CD14-positive monocyte (primary cell): ENCODE results near the gene WDR45B. TPM values are rescaled to one million over a fixed set of nuclear protein-coding genes. Genes with fewer than 3 reads are reported as not detected.

Source experiments
- DNase-seq, 3 donors: peaks; one replicate each; pipeline ENCODE4 v3.0.0-alpha.2; 2011 to 2022
- H2AFZ ChIP-seq: 2 replicates; pipeline ENCODE4 v1.6.0; 2012; ENCODE audit warnings: mild to moderate bottlenecking, low read depth, low read length, inconsistent platforms; ENCODE audit not compliant: insufficient read depth, poor library complexity, severe bottlenecking
- H3K27ac ChIP-seq, 2 donors: 1 replicate in 1 of 2; 2 replicates in 1 of 2; pipeline ENCODE4 v1.5.1; 2012 to 2013; ENCODE audit warnings: low read length in 2 of 2, control low read depth in 1 of 2, inconsistent platforms in 1 of 2, low read depth in 1 of 2, mild to moderate bottlenecking in 1 of 2
- H3K27me3 ChIP-seq, 2 donors: one replicate each; pipeline versions ENCODE4 v1.6.0 to v1.6.1; 2011 to 2013; ENCODE audit warnings: low read length in 2 of 2; ENCODE audit not compliant: control insufficient read depth in 2 of 2, insufficient read depth in 2 of 2
- H3K36me3 ChIP-seq, 2 donors: replicated peaks in 1 of 2; 1 replicate in 1 of 2; 2 replicates in 1 of 2; pipeline versions ENCODE4 v1.5.1 to v1.6.1; 2012 to 2013; ENCODE audit warnings: low read length in 2 of 2, control low read depth in 1 of 2, inconsistent platforms in 1 of 2, mild to moderate bottlenecking in 1 of 2; ENCODE audit not compliant: insufficient read depth in 2 of 2, control insufficient read depth in 1 of 2
- H3K4me1 ChIP-seq, 2 donors: 1 replicate in 1 of 2; 2 replicates in 1 of 2; pipeline versions ENCODE4 v1.5.1 to v1.6.1; 2012 to 2013; ENCODE audit warnings: low read length in 2 of 2, control low read depth in 1 of 2, inconsistent platforms in 1 of 2, mild to moderate bottlenecking in 1 of 2, moderate library complexity in 1 of 2; ENCODE audit not compliant: insufficient read depth in 2 of 2, control insufficient read depth in 1 of 2
- H3K4me2 ChIP-seq: replicated peaks from 2 replicates; pipeline ENCODE3; 2012; ENCODE audit warnings: low read length, moderate library complexity, mild to moderate bottlenecking; ENCODE audit not compliant: poor library complexity, severe bottlenecking; ENCODE audit errors: extremely low read depth
- H3K4me3 ChIP-seq, 3 experiments: fragments of 200-600 bp in 1 of 3; sonication (generic) in 1 of 3; replicated peaks in 1 of 3; 1 replicate in 2 of 3; 2 replicates in 1 of 3; pipeline ENCODE4 v1.5.1; 2011 to 2013; ENCODE audit warnings: low read length in 3 of 3, mild to moderate bottlenecking in 3 of 3, control low read depth in 2 of 3, low read depth in 2 of 3, inconsistent platforms in 1 of 3, moderate library complexity in 1 of 3
- H3K79me2 ChIP-seq: 2 replicates; pipeline ENCODE4 v1.6.0; 2012; ENCODE audit warnings: mild to moderate bottlenecking, control low read depth, inconsistent platforms, low read length, moderate library complexity; ENCODE audit not compliant: insufficient read depth
- H3K9ac ChIP-seq: 2 replicates; pipeline ENCODE4 v1.6.0; 2017; ENCODE audit warnings: low read length, mild to moderate bottlenecking; ENCODE audit not compliant: insufficient read depth, poor library complexity, severe bottlenecking
- H3K9me3 ChIP-seq, 2 donors: replicated peaks in 1 of 2; 1 replicate in 1 of 2; 2 replicates in 1 of 2; pipeline versions ENCODE4 v1.5.1 to v1.6.1; 2012 to 2013; ENCODE audit warnings: low read length in 2 of 2, control low read depth in 1 of 2; ENCODE audit not compliant: control insufficient read depth in 1 of 2, insufficient read depth in 1 of 2
- H4K20me1 ChIP-seq: 2 replicates; pipeline ENCODE4 v1.6.0; 2012; ENCODE audit warnings: mild to moderate bottlenecking, low read length, control low read depth, moderate library complexity; ENCODE audit not compliant: insufficient read depth
- H3K27ac Mint-ChIP-seq, 7 donors: one replicate each; pipeline ENCODE4 v1.8.0; 2020; ENCODE audit warnings: mild to moderate bottlenecking in 7 of 7, mixed read lengths in 7 of 7, moderate library complexity in 6 of 7, inconsistent platforms in 2 of 7
- H3K27me3 Mint-ChIP-seq, 3 donors: one replicate each; pipeline ENCODE4 v1.8.0; 2021 to 2022; ENCODE audit warnings: low read depth in 3 of 3, mild to moderate bottlenecking in 3 of 3, mixed read lengths in 3 of 3, moderate library complexity in 3 of 3, inconsistent platforms in 1 of 3
- H3K36me3 Mint-ChIP-seq, 2 donors: one replicate each; pipeline ENCODE4 v1.8.0; 2020; ENCODE audit warnings: mixed read lengths in 2 of 2, inconsistent platforms in 1 of 2, mild to moderate bottlenecking in 1 of 2
- H3K4me1 Mint-ChIP-seq: one replicate; pipeline ENCODE4 v1.8.0; 2020; ENCODE audit warnings: mild to moderate bottlenecking, mixed read lengths
- H3K4me3 Mint-ChIP-seq, 2 donors: one replicate each; pipeline ENCODE4 v1.8.0; 2020; ENCODE audit warnings: mild to moderate bottlenecking in 2 of 2, mixed read lengths in 2 of 2, moderate library complexity in 1 of 2
- H3K9me3 Mint-ChIP-seq, 7 donors: one replicate each; pipeline ENCODE4 v1.8.0; 2020 to 2022; ENCODE audit warnings: mixed read lengths in 7 of 7, mild to moderate bottlenecking in 6 of 7, moderate library complexity in 6 of 7, inconsistent platforms in 2 of 7
- WGBS: methylation state at CpG from one replicate; pipeline ENCODE4 v1.1.5; 2013; ENCODE audit warnings: missing lambda C conversion rate; ENCODE audit not compliant: insufficient coverage; 5-methylcytosine and 5-hydroxymethylcytosine counted together
- intact Hi-C, 2 donors: fragments of 100-400 bp; cut with micrococcal nuclease; formaldehyde crosslinking; loops; one replicate each; pipeline versions ENCODE4 v1.15.0 to v1.15.1; 2023
- polyA plus RNA-seq, 3 donors: library from polyadenylated mRNA; depleted of rRNA in 1 of 3; unstranded in 2 of 3; stranded (reverse) in 1 of 3; fragments of 300-500 nt in 2 of 3; fragments of >200 nt in 1 of 3; fragmentation: Illumina TruSeq in 2 of 3; gene quantifications; 1 replicate in 2 of 3; 2 replicates in 1 of 3; pipeline ENCODE4 v1.2.3, GENCODE V29; 2012 to 2021
- TF ChIP-seq, protein P1 (sequence below): fragments of 200-600 bp; IDR thresholded peaks from one replicate; pipeline ENCODE4 v1.8.0; 2022; ENCODE audit warnings: antibody characterized with exemption, mild to moderate bottlenecking

WDR45B gene
- polyA plus RNA-seq, 3 donors, result 42.6 to 82.6 (median 60.3) TPM

DNA sequence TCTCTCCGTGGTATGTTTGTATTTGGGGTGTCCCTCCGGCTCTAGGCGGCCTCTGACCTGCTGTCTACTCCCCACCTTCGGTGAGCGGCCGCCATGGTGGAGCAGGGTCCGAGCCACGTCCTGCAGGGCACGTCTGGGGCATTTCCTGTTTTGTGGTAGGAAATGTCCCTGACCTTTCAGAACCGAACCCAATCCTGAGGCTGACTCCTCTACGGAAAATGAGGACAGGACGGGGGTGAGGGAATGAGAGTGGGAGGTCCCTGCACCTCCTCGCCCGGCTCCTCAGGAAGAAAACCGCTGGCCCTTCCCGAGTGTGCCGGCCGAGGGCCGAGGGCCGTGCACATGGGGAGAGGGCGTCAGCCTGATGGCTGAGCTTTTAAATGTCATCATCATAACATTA, 45.8 kb downstream of the WDR45B start:
- H3K4me3 Mint-ChIP-seq, result no peak overlapping the region
- peaks cover 16% of the 10 kb centered on the region for H3K4me1 Mint-ChIP-seq
- Histone ChIP-seq H3K9ac (no peak overlapping the region), H3K4me1 (peaks cover 16% of the 10 kb centered on the region in 2 donors), H3K4me2 (no peak overlapping the region), H3K36me3 (peaks cover 52 to 83% of the 10 kb centered on the region in 2 donors), H4K20me1 (no peaks in the 10 kb centered on the region), H3K79me2 (peaks cover 3% of the 10 kb centered on the region), H3K27me3 (no peaks in the 10 kb centered on the region), H3K9me3 (no peaks in the 10 kb centered on the region), H3K4me3 (no peak overlapping the region), H3K27ac (no peak overlapping the region), H2AFZ (no peak overlapping the region)
- peaks cover 0 to 7% (median 0%) of the 10 kb centered on the region in 3 donors for H3K27me3 Mint-ChIP-seq
- H3K9me3 Mint-ChIP-seq, result no peaks in the 10 kb centered on the region
- no peak for DNase-seq
- peak overlapping the region in 2 of 7 donors; percentile 61 to 78 for H3K27ac Mint-ChIP-seq
- H3K36me3 Mint-ChIP-seq, result peaks cover 64 to 92% of the 10 kb centered on the region in 2 donors
- TF ChIP-seq, protein P1, sequence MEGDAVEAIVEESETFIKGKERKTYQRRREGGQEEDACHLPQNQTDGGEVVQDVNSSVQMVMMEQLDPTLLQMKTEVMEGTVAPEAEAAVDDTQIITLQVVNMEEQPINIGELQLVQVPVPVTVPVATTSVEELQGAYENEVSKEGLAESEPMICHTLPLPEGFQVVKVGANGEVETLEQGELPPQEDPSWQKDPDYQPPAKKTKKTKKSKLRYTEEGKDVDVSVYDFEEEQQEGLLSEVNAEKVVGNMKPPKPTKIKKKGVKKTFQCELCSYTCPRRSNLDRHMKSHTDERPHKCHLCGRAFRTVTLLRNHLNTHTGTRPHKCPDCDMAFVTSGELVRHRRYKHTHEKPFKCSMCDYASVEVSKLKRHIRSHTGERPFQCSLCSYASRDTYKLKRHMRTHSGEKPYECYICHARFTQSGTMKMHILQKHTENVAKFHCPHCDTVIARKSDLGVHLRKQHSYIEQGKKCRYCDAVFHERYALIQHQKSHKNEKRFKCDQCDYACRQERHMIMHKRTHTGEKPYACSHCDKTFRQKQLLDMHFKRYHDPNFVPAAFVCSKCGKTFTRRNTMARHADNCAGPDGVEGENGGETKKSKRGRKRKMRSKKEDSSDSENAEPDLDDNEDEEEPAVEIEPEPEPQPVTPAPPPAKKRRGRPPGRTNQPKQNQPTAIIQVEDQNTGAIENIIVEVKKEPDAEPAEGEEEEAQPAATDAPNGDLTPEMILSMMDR, result no peak
- intact Hi-C loops, result no loop called here
- WGBS, result 100% methylated on average over 1 of the region's 21 CpGs

- Histone ChIP-seq H3K9ac (no peak overlapping the region), H3K27ac (no peak overlapping the region), H4K20me1 (no peaks in the 10 kb centered on the region), H2AFZ (no peak overlapping the region), H3K4me3 (no peak overlapping the region), H3K79me2 (peaks cover 3% of the 10 kb centered on the region), H3K27me3 (no peaks in the 10 kb centered on the region), H3K9me3 (no peaks in the 10 kb centered on the region), H3K36me3 (peaks cover 60 to 90% of the 10 kb centered on the region in 2 donors), H3K4me1 (peaks cover 16% of the 10 kb centered on the region in 2 donors), H3K4me2 (no peak overlapping the region)
- no peak for DNase-seq
- WGBS, result 99% methylated on average over 16 of the region's 24 CpGs
- H3K4me3 Mint-ChIP-seq, result no peak overlapping the region
- H3K27ac Mint-ChIP-seq, result peak overlapping the region in 2 of 7 donors; percentile 23 to 58
- H3K36me3 Mint-ChIP-seq, result peaks cover 70 to 97% of the 10 kb centered on the region in 2 donors
- TF ChIP-seq, protein P1, result no peak
- intact Hi-C loops, result no loop called here
- peaks cover 0 to 7% (median 0%) of the 10 kb centered on the region in 3 donors for H3K27me3 Mint-ChIP-seq
- no peaks in the 10 kb centered on the region for H3K9me3 Mint-ChIP-seq
- peaks cover 16% of the 10 kb centered on the region for H3K4me1 Mint-ChIP-seq
Measured at GRCh38 chr17:82601447-82602000, 46.7 kb downstream of the WDR45B start.
